ENCODE data around the gene MT1X.

The MT1X gene

GRCh38 chr16:56637814-56638750, 44.2 kb upstream of the MT1X start, which contains the start of gene MT1A:
Gene MT1A, plus strand, starts transcription at chr16:56638666. Its CDS starts 73 bp downstream, at chr16:56638739.
- in situ Hi-C loops (cut with MboI; ENCODE audit: low pct_unique_long_range_greater_than_20kb, low sequenced_read_pairs, unreplicated experiment), result no loop called here
- DNase-seq (ENCODE audit: low spot score), result no peak
- TF ChIP-seq, protein P1, sequence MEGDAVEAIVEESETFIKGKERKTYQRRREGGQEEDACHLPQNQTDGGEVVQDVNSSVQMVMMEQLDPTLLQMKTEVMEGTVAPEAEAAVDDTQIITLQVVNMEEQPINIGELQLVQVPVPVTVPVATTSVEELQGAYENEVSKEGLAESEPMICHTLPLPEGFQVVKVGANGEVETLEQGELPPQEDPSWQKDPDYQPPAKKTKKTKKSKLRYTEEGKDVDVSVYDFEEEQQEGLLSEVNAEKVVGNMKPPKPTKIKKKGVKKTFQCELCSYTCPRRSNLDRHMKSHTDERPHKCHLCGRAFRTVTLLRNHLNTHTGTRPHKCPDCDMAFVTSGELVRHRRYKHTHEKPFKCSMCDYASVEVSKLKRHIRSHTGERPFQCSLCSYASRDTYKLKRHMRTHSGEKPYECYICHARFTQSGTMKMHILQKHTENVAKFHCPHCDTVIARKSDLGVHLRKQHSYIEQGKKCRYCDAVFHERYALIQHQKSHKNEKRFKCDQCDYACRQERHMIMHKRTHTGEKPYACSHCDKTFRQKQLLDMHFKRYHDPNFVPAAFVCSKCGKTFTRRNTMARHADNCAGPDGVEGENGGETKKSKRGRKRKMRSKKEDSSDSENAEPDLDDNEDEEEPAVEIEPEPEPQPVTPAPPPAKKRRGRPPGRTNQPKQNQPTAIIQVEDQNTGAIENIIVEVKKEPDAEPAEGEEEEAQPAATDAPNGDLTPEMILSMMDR (IDR thresholded peaks at IDR 0.05; ENCODE audit: extremely low read depth, insufficient read depth, missing control alignments), result no peak

DNA sequence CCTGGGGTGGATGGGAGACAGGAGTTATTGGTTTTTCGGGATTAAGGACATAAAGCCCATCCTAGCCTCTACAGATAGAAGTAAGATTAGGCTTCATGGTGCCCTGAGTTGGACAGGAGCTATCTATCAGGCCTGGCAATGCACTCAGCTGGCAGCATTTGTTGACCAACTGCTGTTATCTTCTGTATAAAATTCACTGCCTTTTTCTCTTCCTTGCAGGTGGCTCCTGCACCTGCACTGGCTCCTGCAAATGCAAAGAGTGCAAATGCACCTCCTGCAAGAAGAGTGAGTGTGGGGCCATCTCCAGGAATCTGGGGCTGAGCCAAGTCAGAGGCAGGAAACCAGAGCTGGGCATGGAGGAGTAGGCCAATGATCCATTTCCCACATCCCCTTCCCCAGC, 43.2 kb upstream of the MT1X start:
- DNase-seq (ENCODE audit: low spot score), result no peak
- TF ChIP-seq, protein P1 (IDR thresholded peaks at IDR 0.05; ENCODE audit: extremely low read depth, insufficient read depth, missing control alignments), result no peak
- in situ Hi-C loops (cut with MboI; ENCODE audit: low pct_unique_long_range_greater_than_20kb, low sequenced_read_pairs, unreplicated experiment), result no loop called here

DNA sequence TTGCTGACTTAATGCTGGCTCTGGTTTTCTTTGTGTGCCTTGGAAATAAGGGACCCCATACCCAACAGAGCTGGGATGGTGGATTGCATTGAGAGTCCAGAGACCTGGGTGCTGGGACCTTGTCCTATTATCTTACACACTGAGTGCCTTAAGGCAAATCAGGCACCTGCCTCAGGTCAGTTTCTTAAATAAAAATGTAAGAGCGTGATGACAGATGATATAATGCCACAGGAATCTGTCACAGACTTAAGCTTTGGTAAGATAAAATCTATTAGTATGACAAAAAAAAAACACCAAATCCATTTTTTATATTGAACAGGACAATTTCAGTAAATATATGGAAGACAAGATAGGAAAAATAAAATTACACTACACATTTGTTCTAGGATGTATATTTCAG, 42.2 kb upstream of the MT1X start:
- DNase-seq (ENCODE audit: low spot score), result no peak
- TF ChIP-seq, protein P1 (IDR thresholded peaks at IDR 0.05; ENCODE audit: extremely low read depth, insufficient read depth, missing control alignments), result no peak
- in situ Hi-C loops (cut with MboI; ENCODE audit: low pct_unique_long_range_greater_than_20kb, low sequenced_read_pairs, unreplicated experiment), result no loop called here

GRCh38 chr16:56641166-56641565, 41.1 kb upstream of the MT1X start:
- DNase-seq (ENCODE audit: low spot score), result no peak
- TF ChIP-seq, protein P1 (IDR thresholded peaks at IDR 0.05; ENCODE audit: extremely low read depth, insufficient read depth, missing control alignments), result no peak
- in situ Hi-C loops (cut with MboI; ENCODE audit: low pct_unique_long_range_greater_than_20kb, low sequenced_read_pairs, unreplicated experiment), result no loop called here

DNA sequence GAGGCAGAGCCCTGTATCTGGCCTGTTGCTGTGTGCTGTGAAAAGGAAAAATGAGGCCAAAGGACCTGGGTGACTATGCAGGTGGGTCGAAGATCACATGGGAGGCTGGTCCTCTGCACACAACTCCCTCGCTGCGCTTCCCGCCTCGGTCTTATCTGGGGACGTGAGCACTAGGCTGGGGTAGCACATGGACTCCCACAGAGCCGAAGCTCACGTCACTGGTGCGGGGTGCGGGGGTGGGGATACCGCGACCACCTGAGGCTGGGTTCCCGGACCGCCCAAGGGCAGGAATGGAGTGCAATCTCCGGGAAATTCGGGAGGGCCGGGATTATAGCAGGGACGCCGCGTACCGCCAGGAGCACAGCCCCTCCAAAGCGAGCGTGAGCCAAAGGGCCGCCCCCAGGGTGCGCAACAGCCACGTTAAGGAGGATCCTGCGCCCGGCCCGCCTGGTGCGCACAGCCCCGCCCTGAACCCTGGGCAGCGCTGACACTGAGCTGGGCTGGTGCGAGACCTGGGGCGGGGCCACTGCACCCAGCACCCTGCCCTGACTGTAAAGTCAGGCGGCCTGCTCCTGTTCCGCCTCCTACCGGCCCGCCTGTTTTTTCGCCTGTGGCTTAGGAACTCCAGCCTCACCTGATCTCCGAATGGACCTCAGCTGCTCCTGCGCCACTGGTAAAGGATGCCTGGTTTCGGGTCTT, 39.0 kb upstream of the MT1X start:
- TF ChIP-seq, protein P1 (IDR thresholded peaks at IDR 0.05; ENCODE audit: extremely low read depth, insufficient read depth, missing control alignments), result peak; percentile 21

GRCh38 chr16:56643833-56644232, 38.4 kb upstream of the MT1X start:
- TF ChIP-seq, protein P1 (IDR thresholded peaks at IDR 0.05; ENCODE audit: extremely low read depth, insufficient read depth, missing control alignments), result no peak
- no peak for DNase-seq (ENCODE audit: low spot score)
- in situ Hi-C loops (cut with MboI; ENCODE audit: low pct_unique_long_range_greater_than_20kb, low sequenced_read_pairs, unreplicated experiment), result no loop called here

More for the DNA sequence above, 39.0 kb upstream of the MT1X start:
- in situ Hi-C loops (cut with MboI; ENCODE audit: low pct_unique_long_range_greater_than_20kb, low sequenced_read_pairs, unreplicated experiment), result no loop called here
- DNase-seq (ENCODE audit: low spot score), result peak; percentile 64

Data from GM13977 (cell line).